DMS153 treated with DMSO at 0.1 percent for 48 hours (cell line): ENCODE data around the gene CDKL2.
A peak's percentile ranks its signal among the peaks of the same experiment; 100 is the strongest.
"Not testable (repeated sequence)": the region's sequence is repeated elsewhere in the genome, so short reads cannot be mapped to it uniquely, and the experiment has no call there.

ENCODE experiments used
- DNase-seq: peaks from one replicate; lab custom pipeline; 2025; ENCODE audit not compliant: unreplicated experiment; lab: John Stamatoyannopoulos, UW

The CDKL2 gene

DNA sequence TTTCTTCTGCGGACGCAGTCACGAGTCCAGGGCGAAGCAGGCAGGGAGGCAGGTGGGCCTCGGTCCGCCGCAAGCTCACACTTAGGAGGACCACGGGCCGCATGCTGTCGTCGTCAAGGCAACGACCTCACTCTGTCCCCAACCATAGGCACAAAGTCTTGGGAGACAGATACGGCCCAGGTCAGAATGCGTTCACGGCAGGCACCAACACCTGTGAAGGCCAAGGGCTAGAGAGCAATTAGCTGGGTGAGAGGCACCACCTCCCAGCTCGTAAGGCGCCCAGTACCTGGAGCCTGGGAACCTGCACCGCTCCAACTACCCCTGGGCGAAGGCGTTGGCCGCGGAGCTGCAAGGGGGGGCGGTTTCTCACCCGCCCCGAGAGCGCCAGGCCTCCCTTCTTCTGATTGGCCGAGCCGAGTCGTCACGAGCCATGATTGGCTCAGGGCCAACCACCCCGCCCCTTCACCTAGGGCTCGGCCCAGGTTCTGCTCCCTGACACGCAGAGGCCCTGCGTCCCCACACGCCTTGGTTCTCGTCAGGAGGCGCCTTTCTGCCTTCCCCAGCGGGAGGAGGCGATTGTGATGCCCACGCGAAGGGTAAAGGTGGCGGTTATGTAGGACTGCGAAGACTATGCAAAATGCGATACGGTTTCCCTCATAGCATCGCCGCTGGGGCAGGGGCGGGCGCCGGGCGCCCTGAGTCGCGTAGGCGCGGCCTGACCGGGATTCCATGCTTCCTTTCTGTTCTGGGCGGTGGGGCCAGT is at the start of gene CDKL2:
Gene CDKL2, minus strand, starts transcription at position 355 of the 763 bp plus-strand sequence. CDS start 4,540 bp downstream, outside the sequence.
- peak; percentile 79 for DNase-seq

DNA sequence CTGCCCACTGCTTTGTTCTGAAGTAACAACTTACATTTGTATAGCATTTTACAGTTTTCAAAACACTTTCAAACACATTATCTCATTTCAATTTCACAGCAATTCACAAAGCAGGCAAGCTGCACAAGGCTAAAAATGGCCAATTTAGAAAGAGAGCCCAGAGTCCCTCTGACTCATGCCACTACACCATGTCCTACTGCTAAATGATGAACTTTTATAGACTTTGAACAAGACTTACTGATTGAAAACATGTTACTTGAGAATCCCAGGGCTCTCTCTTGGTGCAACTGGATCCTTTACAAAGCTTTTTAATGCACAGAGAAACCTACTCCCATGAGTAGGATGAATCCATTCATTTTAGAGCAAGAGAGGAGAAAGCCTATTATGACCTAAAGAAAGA is 48.6 kb upstream of the CDKL2 start:
- no peak for DNase-seq

DNA sequence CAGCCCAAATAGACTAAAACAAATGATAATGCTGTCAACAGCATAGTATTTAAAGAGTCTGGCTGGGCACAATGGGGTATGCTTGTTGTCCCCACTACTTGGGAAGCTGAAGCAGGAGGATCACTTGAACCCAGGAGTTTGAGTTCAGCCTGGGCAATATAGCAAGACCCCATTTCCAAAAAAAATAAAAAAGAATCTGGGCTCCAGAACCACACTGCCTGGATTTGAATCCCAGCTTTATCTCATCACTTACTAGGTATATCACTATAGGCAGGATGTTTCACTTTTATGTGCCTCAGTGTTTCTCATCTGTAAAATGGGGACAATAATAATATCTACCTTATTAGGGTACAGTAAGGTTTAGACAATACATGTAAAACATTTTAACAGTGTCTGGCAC is 48.1 kb upstream of the CDKL2 start:
- DNase-seq: no peak

DNA sequence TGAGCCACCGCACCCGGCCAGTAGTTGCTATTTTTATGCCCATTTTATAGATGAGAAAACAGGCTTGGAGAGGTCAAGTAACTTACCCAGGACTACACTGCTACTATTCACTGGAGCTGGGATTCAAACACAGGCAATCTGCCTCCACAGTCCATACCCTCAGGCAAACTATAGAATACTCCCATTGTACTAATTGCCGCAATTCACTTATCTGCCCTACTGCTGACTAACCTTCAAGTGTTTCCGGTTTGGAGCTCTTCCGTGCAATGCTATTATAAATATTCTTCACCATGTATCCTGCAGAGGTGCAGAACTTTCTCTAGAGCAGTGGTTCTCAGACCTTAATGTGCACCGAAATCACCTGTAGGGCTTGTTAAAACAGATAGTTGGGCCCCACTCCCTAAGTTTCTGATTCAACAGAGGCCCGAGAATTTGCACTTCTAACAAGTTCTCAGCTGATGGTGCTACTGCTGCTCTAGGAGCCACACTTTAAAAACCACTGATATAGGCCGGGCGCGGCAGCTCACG is 44.7 kb upstream of the CDKL2 start:
- no peak for DNase-seq

DNA sequence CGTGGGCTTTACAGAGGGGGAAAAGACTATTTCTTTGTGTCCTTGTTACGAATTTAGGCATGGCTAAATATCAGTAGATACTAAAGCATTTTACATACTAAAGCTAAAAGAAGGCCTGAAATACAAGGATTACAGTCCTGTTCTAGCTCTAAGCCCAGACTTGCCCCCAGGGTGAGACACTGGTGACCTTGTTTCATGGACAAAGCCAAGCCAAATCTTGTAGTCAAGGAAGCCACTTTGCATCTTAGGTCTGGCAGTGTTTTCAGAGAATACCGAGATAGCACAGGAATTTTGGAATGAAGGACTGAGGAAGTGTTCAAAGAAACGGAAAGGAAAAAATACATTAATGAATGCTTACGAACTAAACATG is 43.6 kb upstream of the CDKL2 start:
- DNase-seq: no peak

DNA sequence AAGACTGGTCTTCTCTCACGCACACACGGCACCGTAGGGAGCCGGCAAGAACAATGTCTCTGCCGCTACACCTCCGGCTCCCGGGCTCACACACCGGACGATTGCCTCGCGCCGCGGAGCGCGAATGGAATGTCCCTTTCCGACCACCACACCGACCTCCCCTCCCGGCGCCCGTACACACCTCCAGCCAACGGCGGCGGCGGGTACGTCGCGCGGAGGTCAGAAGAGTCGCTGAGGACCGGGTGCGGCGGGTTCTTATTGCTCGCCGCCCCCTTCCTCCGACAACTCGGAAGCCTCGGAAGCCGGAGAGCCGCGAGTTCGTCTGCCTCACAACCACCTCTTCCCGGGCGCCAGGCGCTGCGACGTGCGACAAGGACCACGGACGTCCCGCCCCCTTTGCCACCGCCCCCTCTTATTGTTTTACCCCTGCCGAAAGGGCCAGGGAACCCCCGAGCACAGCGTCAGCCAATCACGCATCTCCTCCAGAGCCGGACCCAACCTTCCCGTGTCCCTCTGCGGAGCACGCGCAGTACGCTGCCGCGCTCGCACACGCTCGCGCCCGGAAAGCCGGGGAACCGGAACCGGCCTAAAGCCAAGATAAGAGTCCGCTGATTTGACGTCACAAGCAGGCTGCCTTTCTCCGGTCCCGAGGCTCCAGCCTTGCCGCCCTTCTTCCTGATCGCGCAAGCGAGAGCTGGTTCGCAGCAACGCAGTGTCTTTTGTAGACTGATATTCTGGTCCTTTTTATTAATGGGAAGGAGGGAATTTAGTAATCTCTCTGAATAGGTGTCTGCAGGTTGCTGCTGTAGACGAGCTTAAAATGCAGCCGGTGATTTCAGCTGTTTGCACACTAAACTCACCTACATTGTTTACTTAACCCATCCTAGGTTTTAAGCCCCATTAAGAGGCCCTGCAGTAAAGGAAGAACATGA is 43.0 kb upstream of the CDKL2 start, which contains the start of gene G3BP2:
Gene G3BP2, minus strand, starts transcription at position 385 of the 932 bp plus-strand sequence. CDS start 11,386 bp downstream, outside the sequence.
- DNase-seq: peak; percentile 98

DNA sequence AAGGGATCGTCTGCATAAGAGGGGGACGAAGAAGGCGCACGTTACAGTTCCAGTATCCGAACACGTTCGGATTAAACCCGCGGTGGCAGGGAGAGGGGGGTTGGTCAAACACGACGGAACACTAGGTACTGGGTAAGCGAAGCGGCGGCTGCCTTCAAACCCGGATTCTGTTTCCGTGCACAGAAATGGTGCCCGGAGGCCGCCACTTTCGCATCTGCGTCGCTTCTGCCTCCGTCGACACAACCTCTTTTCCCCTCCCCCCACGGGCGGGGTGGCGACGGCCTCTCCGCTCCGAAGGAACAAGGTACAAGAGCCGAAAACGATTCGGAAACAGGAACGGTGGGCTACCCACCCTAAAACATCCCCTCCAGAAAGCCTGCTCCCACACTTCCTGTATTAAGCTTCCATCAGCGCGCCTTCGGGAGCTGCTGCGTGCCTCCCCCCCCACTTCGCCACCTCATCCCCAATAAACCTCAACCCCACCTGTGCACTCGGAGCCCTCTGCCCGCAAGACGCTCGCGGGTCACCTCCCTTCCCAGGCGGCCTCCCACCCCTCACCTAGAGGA is 42.2 kb upstream of the CDKL2 start:
- DNase-seq: peak; percentile 4

DNA sequence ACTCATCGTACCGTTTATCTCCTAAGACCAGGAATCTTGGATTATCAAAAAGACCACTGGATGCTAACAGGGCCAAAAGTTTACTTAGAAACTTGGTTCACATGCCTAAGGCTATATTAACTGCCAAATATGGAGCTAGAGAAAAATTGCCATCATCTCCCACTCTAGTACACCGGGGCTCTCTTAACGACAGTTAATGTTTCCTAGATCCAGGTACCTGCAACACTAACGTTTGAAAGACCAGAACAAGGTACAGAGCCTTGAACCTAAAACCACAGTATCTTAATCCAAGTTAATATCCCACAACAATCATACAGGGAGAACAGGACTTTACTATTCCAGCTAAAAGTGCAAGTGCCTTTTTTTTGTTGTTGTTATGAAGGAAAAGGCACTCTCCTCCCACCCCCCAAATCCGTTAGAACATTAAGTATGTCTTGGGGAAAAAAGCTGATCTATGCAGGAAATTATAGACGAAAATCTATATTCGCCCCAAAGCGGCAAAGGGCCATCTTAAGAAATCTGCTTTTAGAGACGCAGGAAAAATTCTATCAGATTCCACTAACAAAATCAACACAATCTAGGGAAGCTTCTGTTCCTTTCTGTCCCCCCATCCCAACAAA is 41.6 kb upstream of the CDKL2 start:
- DNase-seq: no peak

DNA sequence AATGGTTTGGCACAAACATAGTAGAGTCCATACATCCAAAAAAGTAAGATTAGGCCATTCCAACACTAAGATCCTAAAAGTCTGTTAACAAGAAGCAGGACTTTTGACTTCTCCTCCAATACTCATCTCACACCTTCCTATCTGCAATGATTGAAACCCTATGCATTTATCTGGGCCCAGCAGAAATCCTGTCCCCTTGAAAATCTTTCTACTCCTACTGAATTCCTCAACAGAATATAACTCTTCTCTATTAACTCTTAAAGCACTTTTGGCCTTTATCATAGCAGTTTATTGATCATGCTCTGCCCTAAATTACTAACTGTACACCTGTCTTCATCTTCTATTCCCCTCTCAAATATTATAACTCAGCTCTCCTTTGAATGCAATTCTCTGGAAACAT is 38.3 kb upstream of the CDKL2 start:
- no peak for DNase-seq

DNA sequence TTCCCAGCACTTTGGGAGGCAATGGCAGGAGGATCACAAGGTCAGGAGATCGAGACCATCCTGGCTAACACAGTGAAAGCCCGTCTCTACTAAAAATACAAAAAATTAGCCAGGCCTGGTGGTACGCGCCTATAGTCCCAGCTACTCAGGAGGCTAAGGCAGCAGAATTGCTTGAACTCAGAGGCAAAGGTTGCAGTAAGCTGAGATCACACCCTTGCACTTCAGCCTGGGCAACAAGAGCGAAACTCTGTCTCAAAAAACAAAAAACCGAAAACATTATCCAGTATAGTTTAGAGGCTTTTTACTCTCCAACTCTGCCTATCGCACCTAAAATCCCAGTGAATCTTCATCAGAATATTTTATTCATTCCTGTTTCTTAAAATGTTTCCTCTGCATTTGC is 37.3 kb upstream of the CDKL2 start:
- not testable (repeated sequence) for DNase-seq

DNA sequence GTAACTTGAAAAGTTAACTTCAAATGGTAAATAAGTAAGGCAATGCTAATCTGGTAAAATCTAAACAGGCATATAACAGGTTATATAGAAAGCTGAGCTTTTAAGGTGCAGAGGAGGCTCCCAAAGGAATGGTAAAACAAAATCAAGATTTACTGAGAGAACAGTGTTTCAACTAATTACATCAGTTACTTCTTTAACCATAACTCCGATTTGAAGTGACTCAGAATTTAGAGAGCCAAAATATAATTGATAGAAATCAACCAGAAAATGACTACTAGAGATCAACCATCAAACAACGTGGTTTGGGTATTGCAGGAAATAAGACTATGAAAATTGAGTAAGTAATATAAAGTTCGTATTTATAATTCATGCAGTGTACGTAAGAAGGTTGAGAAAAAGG is 36.0 kb upstream of the CDKL2 start:
- no peak for DNase-seq

DNA sequence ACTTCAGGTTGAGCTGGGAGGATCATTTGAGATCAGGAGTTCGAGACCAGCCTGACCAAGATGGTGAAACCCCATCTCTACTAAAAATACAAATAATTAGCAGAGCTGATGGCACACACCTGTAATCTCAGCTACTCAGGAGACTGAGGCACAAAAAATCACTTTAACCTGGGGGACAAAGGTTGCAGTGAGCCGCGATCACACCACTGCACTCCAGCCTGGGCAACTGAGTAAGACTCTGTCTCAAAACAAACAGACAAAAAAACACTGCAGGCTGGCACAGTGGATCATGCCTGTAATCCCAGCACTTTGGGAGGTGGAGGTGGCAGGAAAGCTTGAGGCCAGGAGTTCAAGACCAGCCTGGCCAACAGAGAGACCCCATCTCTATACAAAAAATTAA is 34.3 kb upstream of the CDKL2 start:
- DNase-seq: not testable (repeated sequence)

DNA sequence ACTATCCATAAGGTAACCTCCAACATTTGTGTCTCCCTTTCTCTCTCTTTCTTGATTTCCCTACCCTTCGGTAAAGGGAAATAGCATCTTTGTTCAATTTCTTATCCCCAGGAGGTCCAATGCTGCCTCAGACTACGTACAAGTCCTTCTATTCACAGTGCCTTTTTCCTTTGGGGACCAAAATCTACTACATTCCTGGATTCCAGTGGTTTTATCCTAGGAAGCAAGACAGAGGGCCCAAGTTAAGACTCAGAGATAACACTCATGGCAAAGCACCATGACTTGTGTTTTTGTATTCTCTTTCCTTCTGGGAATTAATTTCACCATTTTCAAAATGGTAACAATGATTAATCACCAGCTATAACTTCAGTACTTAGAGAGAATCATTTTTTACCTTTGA is 32.3 kb upstream of the CDKL2 start:
- DNase-seq: no peak

DNA sequence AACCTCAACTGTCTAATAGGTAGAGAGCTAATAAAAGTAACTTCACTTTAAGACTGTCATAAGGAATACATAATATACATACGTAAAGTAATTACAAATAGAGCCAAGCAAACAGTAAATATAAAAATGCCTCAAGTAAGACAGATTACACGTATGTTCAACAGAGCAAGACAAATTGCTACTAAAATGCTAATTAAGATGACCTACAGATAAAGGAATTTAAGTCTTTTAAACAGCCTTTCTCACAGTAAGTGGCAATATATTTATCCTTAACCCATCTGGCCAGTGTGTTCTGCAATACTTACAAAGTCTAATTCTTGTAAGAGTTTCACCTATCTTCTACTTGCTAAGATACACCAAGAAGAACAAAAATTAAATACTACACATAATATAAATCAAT is 30.2 kb upstream of the CDKL2 start:
- no peak for DNase-seq

DNA sequence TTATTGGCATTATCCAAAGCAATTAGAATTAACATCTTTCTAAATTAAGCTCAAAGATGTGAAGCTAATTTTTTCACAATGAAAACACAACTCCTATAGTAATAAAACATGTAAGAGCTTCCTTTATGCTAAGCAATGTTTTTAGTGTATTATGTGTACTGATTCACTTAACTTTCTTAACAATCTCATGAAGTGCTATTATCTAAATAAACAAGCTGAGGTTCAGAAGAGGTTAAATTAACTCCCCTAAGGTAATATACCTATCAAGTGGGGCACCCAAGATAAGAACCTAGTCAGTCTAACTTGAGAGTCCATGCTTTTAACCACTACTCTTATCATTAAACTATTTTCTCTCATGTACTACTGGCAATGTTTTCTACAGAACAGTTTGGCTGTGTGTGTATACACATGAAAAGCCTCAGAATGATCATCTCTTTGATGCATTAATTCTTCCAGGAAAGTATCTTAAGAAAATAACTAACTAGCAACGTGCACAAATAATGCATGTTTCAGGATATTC is 29.2 kb upstream of the CDKL2 start:
- no peak for DNase-seq

DNA sequence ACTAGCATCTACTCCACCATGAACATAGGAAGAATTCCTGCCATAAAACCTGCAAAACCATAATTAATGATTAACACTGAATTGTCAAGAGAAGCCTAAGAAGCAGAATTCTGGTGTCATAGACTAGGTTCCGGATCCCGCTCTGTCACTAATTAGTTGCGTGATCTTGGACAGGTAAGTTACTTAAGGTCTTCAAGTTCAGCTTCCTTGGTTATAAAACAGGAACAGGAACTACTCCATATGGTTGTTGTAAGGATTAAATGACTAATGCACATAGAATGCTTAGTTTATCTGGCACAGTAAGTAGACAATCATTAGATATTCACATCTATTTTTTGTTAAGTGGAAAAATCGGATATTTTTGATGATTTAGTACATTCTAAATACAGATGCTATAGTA is 28.5 kb upstream of the CDKL2 start:
- DNase-seq: no peak

DNA sequence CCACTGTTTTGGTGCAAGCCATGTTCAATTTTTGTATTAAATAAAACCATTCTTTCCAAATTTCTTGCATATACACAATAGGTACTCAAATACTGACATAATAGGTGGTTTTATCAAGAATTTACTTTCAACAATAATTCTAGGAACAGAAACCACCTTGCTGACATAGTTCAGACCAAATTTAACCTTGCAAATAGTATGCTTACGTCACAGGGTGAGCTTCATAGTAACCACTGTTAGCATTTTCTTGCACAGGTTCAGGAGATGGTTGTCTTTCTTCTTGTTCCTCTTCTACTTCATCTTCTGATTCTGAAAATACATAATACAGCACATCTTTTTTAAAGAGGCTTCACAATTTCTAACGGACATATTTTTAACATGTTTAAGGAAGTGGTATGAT is 25.2 kb upstream of the CDKL2 start:
- DNase-seq: no peak

DNA sequence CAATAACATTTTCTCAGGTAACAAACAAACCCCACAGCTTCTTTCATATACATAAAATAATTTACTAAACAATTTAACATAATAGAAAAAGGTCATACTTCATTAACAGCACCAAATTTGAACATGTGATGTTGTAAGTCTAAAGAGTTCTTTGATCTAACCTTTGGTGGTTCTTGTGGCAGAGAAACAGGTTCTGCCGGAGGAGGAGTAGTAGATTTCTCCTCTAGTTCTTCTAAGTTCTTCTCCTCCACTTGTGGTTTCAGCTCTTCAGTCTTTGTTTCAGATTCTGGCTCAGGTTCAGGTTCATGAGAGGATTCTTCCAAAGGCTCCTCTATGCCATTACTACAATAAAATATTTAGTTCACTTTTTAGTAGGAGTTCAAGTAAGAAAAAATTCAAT is 24.6 kb upstream of the CDKL2 start:
- DNase-seq: no peak

DNA sequence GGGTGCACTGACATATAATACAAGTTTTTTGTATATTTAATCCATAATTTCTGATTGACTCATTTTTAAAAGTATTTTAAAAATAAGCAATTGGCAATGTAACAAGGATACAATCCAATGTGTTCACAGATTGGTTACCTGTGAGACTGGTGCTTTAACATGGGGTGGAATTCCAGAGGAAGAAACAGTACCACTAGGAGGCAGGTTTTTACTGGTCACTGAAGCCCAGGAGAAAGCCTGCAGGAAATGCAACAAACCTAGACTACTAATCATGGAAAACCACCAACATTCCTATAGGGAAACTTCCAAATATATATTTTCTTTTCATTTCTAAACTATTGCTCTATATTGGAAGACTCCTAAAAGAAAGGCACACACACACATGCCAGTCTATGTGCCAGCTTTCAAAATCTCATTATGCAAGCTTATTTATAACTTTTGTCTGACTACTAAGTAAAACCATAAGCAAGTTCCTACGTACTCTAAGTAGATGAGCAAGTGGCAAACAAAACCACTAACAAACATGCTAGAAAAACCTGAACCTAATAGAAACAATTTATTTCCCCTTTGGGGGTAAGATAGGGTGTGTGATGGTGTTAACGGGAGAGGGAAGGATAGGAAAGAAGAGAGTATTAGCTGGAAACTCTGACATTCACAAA is 23.6 kb upstream of the CDKL2 start:
- DNase-seq: peak; percentile 2

DNA sequence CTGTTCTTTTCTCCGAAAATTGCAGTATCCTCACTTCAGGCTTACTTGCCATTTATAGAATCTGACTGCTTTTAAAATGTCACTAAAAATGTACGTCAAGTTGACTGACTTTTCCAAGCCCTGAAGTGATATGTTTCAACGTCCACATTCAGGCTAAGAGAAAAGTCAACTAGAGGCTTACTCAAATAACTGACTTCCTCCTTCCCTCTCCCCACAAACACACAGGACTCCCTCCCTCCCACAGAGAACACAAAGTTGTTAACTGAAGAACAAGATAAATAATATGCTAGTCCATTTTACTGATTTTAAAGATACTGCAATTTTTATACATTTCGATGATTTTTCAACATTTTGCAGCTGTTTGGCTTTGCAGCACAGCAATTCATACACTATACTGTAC is 13.8 kb upstream of the CDKL2 start:
- no peak for DNase-seq
